Adrenal gland (tissue), 5 donors: Measurements from ENCODE around the gene TACR1.

Experiments
- POLR2A ChIP-seq, 2 donors: fragments of 450-650 bp; IDR thresholded peaks; one replicate each; pipeline ENCODE4 v1.6.1; 2017; ENCODE audit warnings: antibody characterized with exemption in 2 of 2, mild to moderate bottlenecking in 2 of 2, moderate library complexity in 1 of 2
- TF ChIP-seq, protein P1 (sequence below), 6 experiments: fragments of 450-650 bp in 4 of 6; fragments of 200-600 bp in 2 of 6; sonication (generic) in 1 of 6; IDR thresholded peaks; 1 replicate in 5 of 6; 2 replicates in 1 of 6; pipeline versions ENCODE4 v1.5.1 to v1.8.0; 2016 to 2021; ENCODE audit warnings: antibody characterized with exemption in 6 of 6, mild to moderate bottlenecking in 2 of 6, moderate library complexity in 1 of 6
- donor health status: DM: no; HTN: no; CAD: no.

- TF ChIP-seq, protein P1, sequence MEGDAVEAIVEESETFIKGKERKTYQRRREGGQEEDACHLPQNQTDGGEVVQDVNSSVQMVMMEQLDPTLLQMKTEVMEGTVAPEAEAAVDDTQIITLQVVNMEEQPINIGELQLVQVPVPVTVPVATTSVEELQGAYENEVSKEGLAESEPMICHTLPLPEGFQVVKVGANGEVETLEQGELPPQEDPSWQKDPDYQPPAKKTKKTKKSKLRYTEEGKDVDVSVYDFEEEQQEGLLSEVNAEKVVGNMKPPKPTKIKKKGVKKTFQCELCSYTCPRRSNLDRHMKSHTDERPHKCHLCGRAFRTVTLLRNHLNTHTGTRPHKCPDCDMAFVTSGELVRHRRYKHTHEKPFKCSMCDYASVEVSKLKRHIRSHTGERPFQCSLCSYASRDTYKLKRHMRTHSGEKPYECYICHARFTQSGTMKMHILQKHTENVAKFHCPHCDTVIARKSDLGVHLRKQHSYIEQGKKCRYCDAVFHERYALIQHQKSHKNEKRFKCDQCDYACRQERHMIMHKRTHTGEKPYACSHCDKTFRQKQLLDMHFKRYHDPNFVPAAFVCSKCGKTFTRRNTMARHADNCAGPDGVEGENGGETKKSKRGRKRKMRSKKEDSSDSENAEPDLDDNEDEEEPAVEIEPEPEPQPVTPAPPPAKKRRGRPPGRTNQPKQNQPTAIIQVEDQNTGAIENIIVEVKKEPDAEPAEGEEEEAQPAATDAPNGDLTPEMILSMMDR (IDR thresholded peaks at IDR 0.05): no peak
- no peak for TF ChIP-seq POLR2A (IDR thresholded peaks at IDR 0.05)
Observed at GRCh38 chr2:75221862-75222261, 22.5 kb upstream of the TACR1 start.
